GM21576 (cell line): Measurements from ENCODE around the gene WWOX.

Experiments used
- ATAC-seq: cut with Tn5 transposase; IDR thresholded peaks from one replicate; pipeline ENCODE4 v1.9.1; 2021; ENCODE audit warnings: mild to moderate bottlenecking, moderate library complexity; ENCODE audit not compliant: unreplicated experiment

Gene WWOX

GRCh38 chr16:78455861-78456260 is 356.4 kb downstream of the WWOX start:
- ATAC-seq: no peak

- ATAC-seq: no peak
These were observed 359.1 kb downstream of the WWOX start for GRCh38 chr16:78458588-78458987.

- ATAC-seq: no peak
These were observed 361.0 kb downstream of the WWOX start for GRCh38 chr16:78460428-78460827.

GRCh38 chr16:78461087-78461486 is 361.6 kb downstream of the WWOX start:
- no peak for ATAC-seq

- no peak for ATAC-seq
These were observed 362.2 kb downstream of the WWOX start for GRCh38 chr16:78461496-78462287.

GRCh38 chr16:78462288-78463208 is 363.1 kb downstream of the WWOX start:
- ATAC-seq: no peak

- no peak for ATAC-seq
These were observed 364.1 kb downstream of the WWOX start for GRCh38 chr16:78463591-78463990.

GRCh38 chr16:78464833-78465232 is 365.4 kb downstream of the WWOX start:
- ATAC-seq: no peak

GRCh38 chr16:78465730-78466129 is 366.3 kb downstream of the WWOX start:
- no peak for ATAC-seq

GRCh38 chr16:78469787-78470186 is 370.3 kb downstream of the WWOX start:
- no peak for ATAC-seq

- no peak for ATAC-seq
These were observed 373.7 kb downstream of the WWOX start for GRCh38 chr16:78473031-78473699.

GRCh38 chr16:78474762-78475161 is 375.3 kb downstream of the WWOX start:
- ATAC-seq: peak; percentile 73

- no peak for ATAC-seq
These were observed 377.2 kb downstream of the WWOX start for GRCh38 chr16:78476615-78477014.

GRCh38 chr16:78478267-78478861 is 378.9 kb downstream of the WWOX start:
- ATAC-seq: no peak

GRCh38 chr16:78479723-78480122 is 380.3 kb downstream of the WWOX start:
- ATAC-seq: no peak

GRCh38 chr16:78480588-78480987 is 381.1 kb downstream of the WWOX start:
- no peak for ATAC-seq

- ATAC-seq: no peak
These were observed 383.9 kb downstream of the WWOX start for GRCh38 chr16:78483124-78483992.

- no peak for ATAC-seq
These were observed 385.1 kb downstream of the WWOX start for GRCh38 chr16:78484509-78485058.

GRCh38 chr16:78485188-78485916 is 385.9 kb downstream of the WWOX start:
- no peak for ATAC-seq
